Ecto neural progenitor cell (in vitro differentiated cells): ENCODE measurements around the gene ELOA.
"Not testable (repeated sequence)": the region's sequence is repeated elsewhere in the genome, so short reads cannot be mapped to it uniquely, and the experiment has no call there.

Experiments
- DNase-seq: peaks from one replicate; pipeline ENCODE4 v3.0.0-alpha.2; 2018; ENCODE audit warnings: low spot score

The ELOA gene

DNA sequence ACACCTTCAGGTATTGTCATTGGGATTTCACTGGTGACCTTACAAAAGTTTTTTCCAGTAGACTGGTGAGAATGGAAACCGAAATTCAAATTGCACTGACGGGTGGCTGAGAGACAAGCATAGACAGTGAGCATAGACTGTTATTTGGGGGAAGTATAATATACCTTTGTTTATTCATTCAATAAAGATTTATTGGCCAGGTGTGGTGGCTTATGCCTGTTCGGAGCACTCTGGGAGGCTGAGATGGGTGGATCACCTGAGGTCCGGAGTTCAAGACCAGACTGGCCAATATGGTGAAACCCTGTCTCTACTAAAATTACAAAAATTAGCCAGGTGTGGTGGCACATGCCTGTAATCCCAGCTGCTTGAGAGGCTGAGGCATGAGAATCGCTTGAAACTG lies 10.0 kb upstream of the ELOA start:
- not testable (repeated sequence) for DNase-seq

DNA sequence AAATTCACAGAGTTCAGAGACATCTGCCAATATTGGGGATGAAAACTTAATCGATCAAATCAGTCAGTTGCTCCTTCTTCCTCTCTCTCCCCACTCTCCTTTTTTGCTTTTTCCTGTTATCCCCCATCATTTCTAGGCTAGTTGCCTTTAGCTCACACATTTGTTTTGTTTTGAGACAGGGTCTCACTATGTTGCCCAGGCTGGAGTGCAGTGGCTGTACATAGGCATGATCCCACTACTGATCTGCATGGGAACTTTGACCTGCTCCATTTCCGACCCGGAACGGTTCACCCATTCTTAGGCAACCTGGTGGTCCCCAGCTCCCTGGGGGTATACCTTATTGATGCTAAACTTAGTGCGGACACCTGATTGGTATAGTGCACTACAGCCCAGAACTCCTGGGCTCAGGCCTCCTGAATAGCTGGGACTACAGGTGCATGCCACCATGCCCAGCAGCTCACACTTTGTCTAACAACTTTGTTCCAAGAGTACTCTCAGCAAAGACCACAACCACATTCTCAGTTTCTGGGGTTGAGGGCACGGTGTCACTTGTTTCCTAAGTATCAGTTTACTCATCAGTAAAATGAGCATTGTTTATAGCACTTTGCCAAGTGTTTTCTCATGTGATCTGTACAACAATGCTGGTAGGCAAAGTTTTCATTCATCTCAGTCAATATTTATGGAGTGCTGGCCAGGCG lies 6.7 kb upstream of the ELOA start:
- DNase-seq: no peak

- no peak for DNase-seq
Measured at GRCh38 chr1:23741609-23742008, 1.7 kb upstream of the ELOA start.

GRCh38 chr1:23742670-23743286 lies 493 bp upstream of the ELOA start:
- DNase-seq: no peak

DNA sequence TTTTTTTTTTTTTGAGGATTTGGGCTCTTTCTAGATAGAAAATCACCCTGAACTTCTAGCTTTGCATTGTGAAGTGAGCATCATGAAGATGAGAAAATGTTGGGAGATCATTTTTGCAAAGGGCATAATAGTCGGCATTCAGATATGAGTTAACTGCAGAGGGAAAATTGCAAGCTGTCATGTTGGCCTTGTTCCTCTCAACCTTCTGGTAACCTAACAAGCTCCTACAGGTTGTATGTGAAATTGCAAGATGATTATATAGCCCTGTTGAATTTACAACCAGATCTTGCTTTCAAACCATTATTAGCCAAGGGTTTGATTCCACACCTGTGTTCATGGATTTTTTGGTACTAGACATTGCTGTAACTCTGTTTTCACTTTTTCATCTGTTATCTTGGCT lies 2.2 kb downstream of the ELOA start:
- DNase-seq: no peak

DNA sequence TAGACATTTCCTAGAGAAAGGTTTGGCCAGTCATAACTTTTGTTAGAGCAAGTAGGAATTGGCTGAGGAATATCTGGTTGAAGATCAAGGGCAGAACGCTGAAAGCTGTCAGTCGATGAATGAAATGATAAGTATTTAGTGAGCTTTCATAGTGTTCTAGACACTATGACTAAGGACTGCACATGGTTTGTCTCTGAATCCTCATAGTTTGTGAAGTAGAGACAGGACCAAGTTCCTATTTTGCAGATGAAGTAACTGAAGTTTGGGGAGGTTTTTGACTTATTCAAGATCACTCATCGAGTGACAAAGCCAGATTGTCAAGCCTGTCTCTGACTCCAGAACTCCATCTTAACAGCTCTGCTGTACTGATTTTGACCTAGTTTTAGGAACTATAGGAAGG lies 4.7 kb downstream of the ELOA start:
- DNase-seq: no peak

DNA sequence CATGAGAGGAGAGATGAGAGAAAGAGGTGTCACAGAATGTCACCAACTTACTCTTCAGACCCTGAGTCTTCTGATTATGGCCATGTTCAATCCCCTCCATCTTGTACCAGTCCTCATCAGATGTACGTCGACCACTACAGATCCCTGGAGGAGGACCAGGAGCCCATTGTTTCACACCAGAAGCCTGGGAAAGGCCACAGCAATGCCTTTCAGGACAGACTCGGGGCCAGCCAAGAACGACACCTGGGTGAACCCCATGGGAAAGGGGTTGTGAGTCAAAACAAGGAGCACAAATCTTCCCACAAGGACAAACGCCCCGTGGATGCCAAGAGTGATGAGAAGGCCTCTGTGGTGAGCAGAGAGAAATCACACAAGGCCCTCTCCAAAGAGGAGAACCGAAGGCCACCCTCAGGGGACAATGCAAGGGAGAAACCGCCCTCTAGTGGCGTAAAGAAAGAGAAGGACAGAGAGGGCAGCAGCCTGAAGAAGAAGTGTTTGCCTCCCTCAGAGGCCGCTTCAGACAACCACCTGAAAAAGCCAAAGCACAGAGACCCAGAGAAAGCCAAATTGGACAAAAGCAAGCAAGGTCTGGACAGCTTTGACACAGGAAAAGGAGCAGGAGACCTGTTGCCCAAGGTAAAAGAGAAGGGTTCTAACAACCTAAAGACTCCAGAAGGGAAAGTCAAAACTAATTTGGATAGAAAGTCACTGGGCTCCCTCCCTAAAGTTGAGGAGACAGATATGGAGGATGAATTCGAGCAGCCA lies 8.0 kb downstream of the ELOA start:
- peak; percentile 53 for DNase-seq

- no peak for DNase-seq
Measured at GRCh38 chr1:23751815-23752200, 8.5 kb downstream of the ELOA start.

GRCh38 chr1:23752909-23753308 lies 9.6 kb downstream of the ELOA start:
- DNase-seq: no peak

DNA sequence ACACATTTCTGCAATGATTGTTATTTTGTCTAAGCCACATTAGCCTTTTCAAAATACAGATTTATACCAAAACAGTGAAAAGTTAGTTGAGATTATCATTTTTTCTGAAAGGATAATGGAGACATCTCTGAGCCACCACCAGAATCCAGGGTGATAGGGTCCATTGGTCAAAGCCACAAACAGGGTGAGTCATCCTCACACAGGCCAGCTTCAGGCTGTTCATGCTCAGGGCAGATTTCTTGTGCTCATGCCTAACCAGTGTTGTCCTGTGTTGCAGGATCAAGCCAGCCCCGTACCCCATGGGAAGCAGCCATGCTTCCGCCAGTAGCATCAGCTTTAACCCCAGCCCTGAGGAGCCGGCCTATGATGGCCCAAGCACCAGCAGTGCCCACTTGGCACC lies 13.4 kb downstream of the ELOA start:
- DNase-seq: no peak

- no peak for DNase-seq
Measured at GRCh38 chr1:23757812-23758211, 14.5 kb downstream of the ELOA start.

GRCh38 chr1:23759277-23759676 lies 16.0 kb downstream of the ELOA start:
- DNase-seq: no peak

- DNase-seq: no peak
Measured at GRCh38 chr1:23763041-23763577, 19.8 kb downstream of the ELOA start.

DNA sequence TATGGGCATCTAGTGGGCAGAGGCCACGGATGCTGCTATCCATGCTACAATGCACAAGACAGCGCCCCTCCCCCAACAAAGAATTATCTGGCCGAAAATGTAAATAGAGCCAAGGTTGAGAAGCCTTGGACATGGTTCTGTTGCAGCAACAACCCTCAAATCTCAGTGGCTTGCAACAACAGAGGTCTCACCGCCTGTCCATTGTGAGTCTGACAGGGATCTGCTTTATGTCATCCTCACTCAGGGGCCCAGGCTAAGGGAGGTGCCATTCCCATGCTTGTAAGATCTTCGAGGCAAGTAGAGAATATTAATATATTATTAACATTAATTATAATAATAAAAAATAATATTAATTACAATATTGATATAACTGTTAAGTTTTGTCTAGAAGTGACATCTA lies 25.5 kb downstream of the ELOA start:
- no peak for DNase-seq

- DNase-seq: peak; percentile 91
Measured at GRCh38 chr1:23772049-23772853, 29.0 kb downstream of the ELOA start.

DNA sequence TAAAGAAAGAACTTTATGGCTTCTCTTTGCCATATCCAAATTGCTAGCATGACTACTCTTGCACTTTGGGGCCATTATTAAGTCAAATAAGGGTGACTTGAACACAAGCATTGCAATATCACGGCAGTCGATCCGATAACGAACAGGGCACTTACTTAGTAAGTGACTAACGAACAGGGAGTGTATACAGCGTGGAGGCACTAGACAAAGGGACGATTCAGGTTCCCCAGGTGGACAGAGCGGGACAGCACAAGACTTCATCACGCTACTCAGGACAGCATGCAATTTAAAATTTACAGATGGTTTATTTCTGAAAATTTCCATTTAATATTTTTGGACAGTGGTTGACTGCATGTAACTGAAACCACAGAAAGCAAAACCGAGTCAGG lies 29.6 kb downstream of the ELOA start:
- DNase-seq: no peak

DNA sequence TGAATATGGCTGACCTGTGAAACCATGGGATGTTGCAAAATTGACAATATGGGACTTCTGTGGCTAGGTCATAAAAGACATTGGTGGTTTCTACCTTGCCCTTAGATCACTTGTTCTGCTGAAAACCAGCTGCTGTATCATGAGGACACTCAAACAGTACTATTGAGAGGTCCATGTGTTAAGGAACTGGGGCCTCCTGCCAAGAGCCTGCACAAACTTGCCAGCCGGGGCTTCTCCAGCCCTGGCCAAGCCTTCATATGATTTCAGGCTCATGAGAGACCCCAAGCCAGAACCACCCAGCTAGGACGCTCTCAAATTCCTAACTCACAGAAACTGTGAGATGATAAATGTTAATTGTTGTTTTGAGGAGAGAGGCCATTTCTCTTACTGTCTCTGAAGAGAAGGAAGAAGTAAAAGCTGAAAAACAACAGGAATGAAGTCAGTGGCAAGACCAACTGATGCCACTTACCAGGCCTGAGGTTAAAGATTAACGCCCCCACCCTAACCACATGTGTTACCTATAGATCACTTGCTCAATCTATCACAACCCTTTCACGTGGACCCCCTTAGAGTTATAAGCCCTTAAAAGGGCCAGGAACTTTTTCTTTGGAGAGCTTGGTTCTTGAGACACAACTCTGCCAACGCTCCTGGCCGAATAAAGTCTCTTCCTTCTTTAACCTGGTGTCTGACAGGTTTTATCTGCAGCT lies 31.1 kb downstream of the ELOA start:
- DNase-seq: no peak

GRCh38 chr1:23776217-23776616 lies 32.9 kb downstream of the ELOA start:
- no peak for DNase-seq

DNA sequence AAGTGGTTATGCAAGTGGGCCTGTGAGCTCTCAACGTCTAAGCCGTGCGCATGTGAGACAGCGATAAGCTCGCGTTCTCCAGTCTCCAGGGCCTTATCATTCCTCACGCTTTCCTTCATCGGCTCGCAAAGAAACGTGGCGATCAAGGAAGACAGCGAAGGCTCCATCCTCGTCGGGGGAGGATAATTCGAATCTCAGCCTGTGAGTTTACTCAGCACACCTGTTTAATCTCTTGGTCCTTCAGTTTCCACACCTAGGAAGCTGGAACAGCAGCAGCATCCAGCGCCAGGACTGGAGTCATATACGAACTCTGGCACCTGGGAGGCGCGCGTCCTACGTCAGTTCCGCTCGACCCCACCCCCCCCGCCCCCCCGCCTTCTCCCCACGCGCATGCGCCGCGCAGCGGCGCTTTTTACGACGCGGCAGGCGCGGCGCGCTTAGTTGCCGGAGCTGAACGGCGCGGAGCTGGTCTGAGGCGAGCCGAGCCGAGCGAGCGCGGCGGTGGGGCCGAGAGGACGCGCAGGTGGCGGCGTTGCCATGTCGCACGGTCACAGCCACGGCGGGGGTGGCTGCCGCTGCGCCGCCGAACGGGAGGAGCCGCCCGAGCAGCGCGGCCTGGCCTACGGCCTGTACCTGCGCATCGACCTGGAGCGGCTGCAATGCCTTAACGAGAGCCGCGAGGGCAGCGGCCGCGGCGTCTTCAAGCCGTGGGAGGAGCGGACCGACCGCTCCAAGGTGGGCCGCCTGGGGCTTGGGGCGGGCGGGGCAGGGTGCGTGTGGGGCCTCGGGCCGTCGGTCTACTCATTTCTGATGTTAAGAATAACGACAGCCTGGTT lies 34.9 kb downstream of the ELOA start, which contains the start of gene PITHD1:
Gene PITHD1, plus strand, starts transcription at position 440 of the 836 bp plus-strand sequence. Its CDS starts 98 bp downstream, at position 538.
- peak; percentile 91 for DNase-seq

DNA sequence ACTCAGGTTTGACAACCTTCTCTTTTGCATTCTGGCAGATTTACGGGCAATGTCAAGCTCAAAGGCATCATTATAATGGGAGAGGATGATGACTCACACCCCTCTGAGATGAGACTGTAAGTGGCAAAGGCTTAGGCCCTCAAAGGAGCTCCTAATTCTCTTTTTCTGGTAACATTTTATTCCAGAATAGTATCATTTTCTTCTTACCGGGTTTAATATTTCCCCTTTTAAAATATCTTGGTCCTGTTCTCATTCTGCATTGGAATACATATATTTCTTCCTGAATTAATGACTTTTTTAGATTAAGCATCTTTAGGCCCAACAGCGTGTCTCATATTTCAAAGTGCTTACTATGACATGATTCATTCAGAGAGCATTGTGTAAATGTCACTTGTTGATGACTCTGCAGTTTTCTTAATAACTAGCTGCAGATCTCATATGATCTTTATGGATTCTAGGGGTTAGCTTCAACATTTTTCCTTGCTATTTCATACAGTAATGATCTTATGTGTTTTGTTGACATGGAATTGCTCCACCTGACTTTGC lies 36.6 kb downstream of the ELOA start:
- no peak for DNase-seq
